HCT116 (cell line): ENCODE results near the gene PKIB. TPM values are rescaled to one million over a fixed set of nuclear protein-coding genes. Genes with fewer than 3 reads are reported as not detected.
A peak's percentile ranks its signal among the peaks of the same experiment; 100 is the strongest.

Experiments used
- ATAC-seq: fragments of 200-7000 bp; cut with Tn5 transposase; 2 replicates; pipeline ENCODE4 v1.9.1; 2020; ENCODE audit warnings: mild to moderate bottlenecking, moderate library complexity
- BruUV-seq: library from RNA; stranded (reverse); fragments of 400-500 nt; replicated peaks from 2 replicates; lab custom pipeline; 2021; lab: Mats Ljungman, UMichigan
- CTCF ChIA-PET: fragments of 300-600 bp; sonication (Branson Sonifier 250); formaldehyde crosslinking; loops from one replicate; lab custom pipeline; 2021; ENCODE audit warnings: antibody characterized with exemption; lab: Charles Lee
- POLR2A ChIA-PET: fragments of 300-600, 350-600 bp; sonication (Branson Sonifier 250); formaldehyde crosslinking; loops from one replicate; lab custom pipeline; 2021; ENCODE audit warnings: antibody characterized with exemption; lab: Charles Lee
- RAD21 ChIA-PET, 2 experiments: fragments of 300-600 bp; sonication (Branson Sonifier 250); formaldehyde crosslinking; loops; one replicate each; lab custom pipeline; 2023; ENCODE audit warnings: low total read pairs in 2 of 2; ENCODE audit not compliant: uncharacterized antibody in 2 of 2, unreplicated experiment in 2 of 2, low non-redundant PET in 1 of 2; lab: Charles Lee
- DNase-seq: peaks from one replicate; pipeline ENCODE4 v3.0.0-alpha.2; 2010; ENCODE audit warnings: low read depth, low spot score
- H2AFZ ChIP-seq: fragments of 200-600 bp; shearing (Covaris generic), sonication (generic); 2 replicates; pipeline ENCODE4 v1.6.1; 2017; ENCODE audit warnings: low read depth, mixed run types, mixed read lengths, antibody characterized with exemption, low read length; ENCODE audit not compliant: poor library complexity, severe bottlenecking
- H3K27ac ChIP-seq: 2 replicates; pipeline ENCODE4 v1.5.1; 2012; ENCODE audit warnings: low read depth, low read length
- H3K27me3 ChIP-seq: fragments of 200-600 bp; sonication (generic); 2 replicates; pipeline ENCODE4 v1.6.1; 2016; ENCODE audit warnings: mixed run types, low read length, mixed read lengths; ENCODE audit not compliant: insufficient read depth
- H3K36me3 ChIP-seq, 2 experiments: fragments of 200-500 bp in 1 of 2; fragments of 200-600 bp in 1 of 2; sonication (Bioruptor generic) in 1 of 2; sonication (generic) in 1 of 2; 2 replicates each; pipeline versions ENCODE4 v1.5.1 to v1.6.1; 2014 to 2016; ENCODE audit warnings: low read length in 2 of 2, inconsistent platforms in 1 of 2, mixed read lengths in 1 of 2, mixed run types in 1 of 2; ENCODE audit not compliant: insufficient read depth in 2 of 2, control insufficient read depth in 1 of 2
- H3K4me1 ChIP-seq, 2 experiments: fragments of 200-600 bp in 1 of 2; sonication (generic) in 1 of 2; 2 replicates each; pipeline versions ENCODE4 v1.5.1 to v1.6.1; 2012 to 2017; ENCODE audit warnings: low read length in 2 of 2, inconsistent platforms in 1 of 2, mild to moderate bottlenecking in 1 of 2, mixed read lengths in 1 of 2, mixed run types in 1 of 2, moderate library complexity in 1 of 2; ENCODE audit not compliant: insufficient read depth in 2 of 2, control insufficient read depth in 1 of 2
- H3K4me2 ChIP-seq: fragments of 200-600 bp; sonication (generic); 2 replicates; pipeline ENCODE4 v1.6.1; 2017; ENCODE audit warnings: mixed run types, low read length, mixed read lengths
- H3K4me3 ChIP-seq, 2 experiments: fragments of 200-600 bp in 1 of 2; sonication (generic) in 1 of 2; replicated peaks in 1 of 2; 2 replicates each; pipeline ENCODE4 v1.5.1; 2011 to 2016; ENCODE audit warnings: low read length in 2 of 2, control low read depth in 1 of 2, low read depth in 1 of 2, mild to moderate bottlenecking in 1 of 2, mixed read lengths in 1 of 2, mixed run types in 1 of 2
- H3K79me2 ChIP-seq: fragments of 200-600 bp; sonication (generic); 2 replicates; pipeline ENCODE4 v1.6.1; 2017; ENCODE audit warnings: mild to moderate bottlenecking, mixed run types, low read length, moderate library complexity, mixed read lengths; ENCODE audit not compliant: insufficient read depth
- H3K9ac ChIP-seq: fragments of 200-600 bp; sonication (generic); 2 replicates; pipeline ENCODE4 v1.6.1; 2016; ENCODE audit warnings: low read length, mixed read lengths
- H3K9me2 ChIP-seq: fragments of 200-600 bp; sonication (generic), shearing (Covaris generic); 2 replicates; pipeline ENCODE4 v1.6.1; 2017; ENCODE audit warnings: mixed run types, mild to moderate bottlenecking, moderate library complexity; ENCODE audit not compliant: insufficient read depth
- H3K9me3 ChIP-seq, 2 experiments: fragments of 200-500 bp in 1 of 2; fragments of 200-600 bp in 1 of 2; sonication (Bioruptor generic) in 1 of 2; sonication (generic) in 1 of 2; 2 replicates each; pipeline ENCODE4 v1.6.1; 2014 to 2017; ENCODE audit warnings: low read length in 2 of 2, mixed read lengths in 2 of 2, inconsistent platforms in 1 of 2, low read depth in 1 of 2, mild to moderate bottlenecking in 1 of 2, mixed run types in 1 of 2, moderate library complexity in 1 of 2; ENCODE audit not compliant: control insufficient read depth in 1 of 2, insufficient read depth in 1 of 2
- H4K20me1 ChIP-seq: fragments of 200-600 bp; sonication (generic), shearing (Covaris generic); 2 replicates; pipeline ENCODE4 v1.6.1; 2017; ENCODE audit warnings: mixed run types, mild to moderate bottlenecking, moderate library complexity; ENCODE audit not compliant: insufficient read depth
- ATF3 ChIP-seq: IDR thresholded peaks from 2 replicates; pipeline ENCODE4 v1.6.1; 2012
- CEBPB ChIP-seq: IDR thresholded peaks from 2 replicates; pipeline ENCODE4 v1.6.1; 2012; ENCODE audit warnings: low read depth
- EGR1 ChIP-seq: IDR thresholded peaks from 2 replicates; pipeline ENCODE4 v1.6.1; 2012; ENCODE audit warnings: low read depth
- ELF1 ChIP-seq: IDR thresholded peaks from 2 replicates; pipeline ENCODE4 v1.6.1; 2012; ENCODE audit warnings: low read depth, borderline replicate concordance
- EZH2 ChIP-seq: fragments of 200-600 bp; sonication (generic); IDR thresholded peaks from 2 replicates; pipeline ENCODE4 v1.6.1; 2017; ENCODE audit warnings: antibody characterized with exemption, mixed run types
- FOSL1 ChIP-seq: IDR thresholded peaks from 2 replicates; pipeline ENCODE4 v1.6.1; 2012; ENCODE audit warnings: low read depth
- JUND ChIP-seq: IDR thresholded peaks from 2 replicates; pipeline ENCODE4 v1.6.1; 2012
- MAX ChIP-seq: IDR thresholded peaks from 2 replicates; pipeline ENCODE4 v1.6.1; 2012
- POLR2A ChIP-seq: IDR thresholded peaks from 2 replicates; pipeline ENCODE4 v1.7.0; 2011; ENCODE audit warnings: borderline replicate concordance; ENCODE audit not compliant: insufficient read depth, insufficient read length; ENCODE audit errors: extremely low read depth
- RAD21 ChIP-seq: IDR thresholded peaks from 2 replicates; pipeline ENCODE4 v1.6.1; 2012; ENCODE audit warnings: low read depth, mild to moderate bottlenecking
- SIN3A ChIP-seq: IDR thresholded peaks from 2 replicates; pipeline ENCODE4 v1.6.1; 2012; ENCODE audit warnings: low read depth
- SP1 ChIP-seq: IDR thresholded peaks from 2 replicates; pipeline ENCODE4 v1.6.1; 2012; ENCODE audit warnings: low read depth
- SRF ChIP-seq: IDR thresholded peaks from 2 replicates; pipeline ENCODE4 v1.6.1; 2012; ENCODE audit warnings: low read depth
- TCF7L2 ChIP-seq: IDR thresholded peaks from 2 replicates; pipeline ENCODE4 v1.7.0; 2011; ENCODE audit warnings: borderline replicate concordance, inconsistent platforms; ENCODE audit not compliant: insufficient read depth, insufficient read length; ENCODE audit errors: extremely low read depth
- YY1 ChIP-seq: IDR thresholded peaks from 2 replicates; pipeline ENCODE4 v1.6.1; 2011; ENCODE audit warnings: low read length, low read depth, moderate library complexity, mild to moderate bottlenecking; ENCODE audit not compliant: insufficient replicate concordance; ENCODE audit errors: extremely low read depth
- ZBTB33 ChIP-seq: IDR thresholded peaks from 2 replicates; pipeline ENCODE4 v1.6.1; 2011; ENCODE audit warnings: mild to moderate bottlenecking, low read length, moderate library complexity; ENCODE audit not compliant: insufficient replicate concordance; ENCODE audit errors: extremely low read depth
- ZFX ChIP-seq: fragments of 450-650 bp; IDR thresholded peaks from 2 replicates; pipeline ENCODE4 v1.6.1; 2017
- ZNF274 ChIP-seq: fragments of 200-500 bp; sonication (Bioruptor generic); IDR thresholded peaks from 2 replicates; pipeline ENCODE4 v1.6.1; 2014; ENCODE audit warnings: mild to moderate bottlenecking, low read depth, low read length, inconsistent platforms
- intact Hi-C: fragments of 100-400 bp; cut with micrococcal nuclease; formaldehyde crosslinking; loops from 2 replicates; pipeline ENCODE4 v1.10.0; 2022
- total RNA-seq: library from RNA; stranded (reverse); gene quantifications from one replicate; pipeline ENCODE4 v1.2.1, GENCODE V29; 2021; ENCODE audit not compliant: unreplicated experiment

Gene PKIB
- total RNA-seq, 1 experiment from 2014 or later = 24.0 TPM

GRCh38 chr6:122578961-122579360, 31.2 kb upstream of the PKIB start:
- H3K4me1 ChIP-seq = peaks cover 0 to 6% of the 10 kb centered on the region in 2 experiments; a peak in 1 of 4 replicates
- TF ChIP-seq RAD21 (no peak), SIN3A (no peak), TCF7L2 (no peak), ZNF274 (no peak), ELF1 (no peak)
- BruUV-seq = no TSS peak
- ATAC-seq = no peak
- ChIA-PET POLR2A (no interaction called here), CTCF (no interaction called here), RAD21 (no interaction called here)
- no peaks in the 10 kb centered on the region for H3K9me3 ChIP-seq
- H2AFZ ChIP-seq = no peak overlapping the region
- no peak overlapping the region for H3K9ac ChIP-seq
- no peaks in the 10 kb centered on the region for H3K79me2 ChIP-seq
- no peaks in the 10 kb centered on the region for H4K20me1 ChIP-seq
- H3K36me3 ChIP-seq = no peaks in the 10 kb centered on the region
- no peak overlapping the region for H3K27ac ChIP-seq
- no peak overlapping the region for H3K4me2 ChIP-seq
- no peak for DNase-seq
- no peak overlapping the region for H3K4me3 ChIP-seq
- H3K9me2 ChIP-seq = no peaks in the 10 kb centered on the region
- no peaks in the 10 kb centered on the region for H3K27me3 ChIP-seq
- intact Hi-C loops = no loop called here

GRCh38 chr6:122580737-122581136, 29.5 kb upstream of the PKIB start:
- DNase-seq = peak; percentile 15
- H3K4me1 ChIP-seq = peaks cover 0 to 6% of the 10 kb centered on the region in 2 experiments; a peak in 1 of 4 replicates
- H3K27me3 ChIP-seq = no peaks in the 10 kb centered on the region
- POLR2A ChIA-PET = no interaction called here
- H3K9ac ChIP-seq = no peak overlapping the region
- RAD21 ChIA-PET = no interaction called here
- H3K27ac ChIP-seq = no peak overlapping the region
- peak overlapping the region; percentile 43 for H2AFZ ChIP-seq
- peak; percentile 85 for ATAC-seq
- no peak overlapping the region for H3K4me2 ChIP-seq
- no peaks in the 10 kb centered on the region for H3K79me2 ChIP-seq
- BruUV-seq = no TSS peak
- no peaks in the 10 kb centered on the region for H4K20me1 ChIP-seq
- H3K4me3 ChIP-seq = no peak overlapping the region
- CTCF ChIA-PET = no interaction called here
- no peaks in the 10 kb centered on the region for H3K36me3 ChIP-seq
- no peaks in the 10 kb centered on the region for H3K9me3 ChIP-seq
- intact Hi-C loops = loop anchor here (10.0 kb wide), 1 partner anchor 144 kb away; no protein-coding TSS in a partner anchor
- no peaks in the 10 kb centered on the region for H3K9me2 ChIP-seq
- no peak for TF ChIP-seq POLR2A
- TF ChIP-seq SRF = no peak
- no peak for TF ChIP-seq SIN3A
- TF ChIP-seq ATF3 = 0 out of 2 replicates have a peak, but pooled peaks have one; percentile 36
- no peak for TF ChIP-seq YY1
- TF ChIP-seq MAX = 0 out of 2 replicates have a peak, but pooled peaks have one; percentile 24
- TF ChIP-seq ELF1 = no peak
- TF ChIP-seq ZBTB33 = no peak
- peak; percentile 41; the same call in 1 of the 2 replicates for TF ChIP-seq JUND
- 0 out of 2 replicates have a peak, but pooled peaks have one; percentile 32 for TF ChIP-seq SP1
- TF ChIP-seq RAD21 = peak; percentile 30
- TF ChIP-seq ZFX = no peak
- TF ChIP-seq FOSL1 = peak; percentile 46
- peak; percentile 57 for TF ChIP-seq CEBPB
- TF ChIP-seq ZNF274 = no peak
- TF ChIP-seq EGR1 = no peak
- TF ChIP-seq EZH2 = no peak
